C4-2B (cell line): ENCODE results near the gene REXO1.

Experiments
- H3K27ac ChIP-seq: fragments of 450-650 bp; 2 replicates; pipeline ENCODE4 v1.5.1; 2017
- ZFX ChIP-seq: fragments of 450-650 bp; IDR thresholded peaks from 2 replicates; pipeline ENCODE4 v1.6.1; 2017
- TF ChIP-seq, protein P1 (sequence below): fragments of 450-650 bp; conservative IDR thresholded peaks from 2 replicates; pipeline ENCODE4 v1.5.1; 2017; ENCODE audit warnings: mild to moderate bottlenecking

Gene REXO1

DNA sequence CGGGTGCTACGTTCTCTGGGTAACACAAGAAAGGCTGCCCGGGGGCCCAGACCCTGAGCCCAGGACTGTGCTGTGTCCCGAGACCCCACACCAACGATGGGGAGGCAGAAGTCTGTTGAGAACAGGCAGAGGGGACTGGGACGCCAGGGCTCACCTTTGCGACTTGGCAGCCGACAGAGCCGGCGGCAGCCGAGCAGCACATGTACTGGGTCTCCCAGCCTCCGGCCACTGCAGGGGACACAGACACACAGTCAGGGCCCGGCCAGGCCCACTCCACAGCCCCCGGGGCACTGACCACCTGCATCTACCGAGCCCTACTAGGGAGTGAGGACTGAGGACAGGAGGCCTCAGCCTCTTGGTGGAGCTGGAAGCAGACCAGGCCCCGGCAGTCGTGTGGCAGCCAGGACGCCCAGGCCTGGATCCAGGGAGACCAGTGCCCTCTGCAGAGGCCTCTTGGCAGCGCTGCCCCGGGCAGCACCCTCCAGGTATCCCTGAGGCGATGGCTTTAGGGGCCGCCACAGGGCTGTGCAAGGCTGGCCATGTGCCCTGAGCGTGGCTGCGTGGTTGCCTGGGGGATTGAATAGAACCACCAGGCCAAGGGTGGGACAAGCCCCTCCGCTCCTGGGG, 30.6 kb downstream of the REXO1 start:
- no peak overlapping the region for H3K27ac ChIP-seq
- no peak for TF ChIP-seq ZFX
- TF ChIP-seq, protein P1, sequence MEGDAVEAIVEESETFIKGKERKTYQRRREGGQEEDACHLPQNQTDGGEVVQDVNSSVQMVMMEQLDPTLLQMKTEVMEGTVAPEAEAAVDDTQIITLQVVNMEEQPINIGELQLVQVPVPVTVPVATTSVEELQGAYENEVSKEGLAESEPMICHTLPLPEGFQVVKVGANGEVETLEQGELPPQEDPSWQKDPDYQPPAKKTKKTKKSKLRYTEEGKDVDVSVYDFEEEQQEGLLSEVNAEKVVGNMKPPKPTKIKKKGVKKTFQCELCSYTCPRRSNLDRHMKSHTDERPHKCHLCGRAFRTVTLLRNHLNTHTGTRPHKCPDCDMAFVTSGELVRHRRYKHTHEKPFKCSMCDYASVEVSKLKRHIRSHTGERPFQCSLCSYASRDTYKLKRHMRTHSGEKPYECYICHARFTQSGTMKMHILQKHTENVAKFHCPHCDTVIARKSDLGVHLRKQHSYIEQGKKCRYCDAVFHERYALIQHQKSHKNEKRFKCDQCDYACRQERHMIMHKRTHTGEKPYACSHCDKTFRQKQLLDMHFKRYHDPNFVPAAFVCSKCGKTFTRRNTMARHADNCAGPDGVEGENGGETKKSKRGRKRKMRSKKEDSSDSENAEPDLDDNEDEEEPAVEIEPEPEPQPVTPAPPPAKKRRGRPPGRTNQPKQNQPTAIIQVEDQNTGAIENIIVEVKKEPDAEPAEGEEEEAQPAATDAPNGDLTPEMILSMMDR = no peak

DNA sequence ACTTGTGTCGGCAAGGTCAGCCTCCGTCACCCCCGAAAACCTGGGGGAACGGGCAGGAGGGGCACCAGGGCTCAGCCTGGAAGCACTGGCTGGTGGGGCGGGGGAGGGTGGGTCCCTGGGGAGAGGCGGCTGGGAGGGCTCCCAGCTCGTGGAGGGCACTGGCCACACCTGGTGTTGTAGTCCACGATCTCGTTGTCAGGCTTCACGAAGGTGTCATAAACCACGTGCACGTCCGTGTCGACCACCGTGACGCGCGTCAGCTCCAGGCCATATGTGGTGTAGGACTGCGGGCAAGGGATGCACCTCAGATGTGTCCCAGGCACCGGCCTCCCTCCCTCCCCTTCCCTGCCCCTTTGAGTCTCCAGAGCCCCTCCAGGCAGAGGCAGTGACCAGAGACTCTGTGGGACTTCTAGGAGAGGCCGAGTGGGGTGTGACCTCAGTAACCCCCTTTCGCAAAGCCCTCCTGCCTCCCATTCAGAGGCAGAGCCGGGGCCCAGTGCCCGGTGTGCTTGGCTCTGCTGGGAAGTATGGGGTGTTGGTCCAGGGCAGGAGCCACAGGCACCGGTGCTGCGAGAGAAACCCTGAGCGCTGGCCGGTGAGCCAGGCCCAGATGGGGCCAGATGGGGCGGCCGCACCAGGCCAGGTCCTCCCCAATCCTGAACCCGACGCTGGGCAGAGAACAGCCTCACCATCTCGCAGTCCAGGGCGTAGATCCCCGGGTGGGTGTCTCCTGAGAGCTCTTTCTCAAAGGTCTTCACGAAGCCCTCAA, 31.6 kb downstream of the REXO1 start:
- no peak overlapping the region for H3K27ac ChIP-seq

DNA sequence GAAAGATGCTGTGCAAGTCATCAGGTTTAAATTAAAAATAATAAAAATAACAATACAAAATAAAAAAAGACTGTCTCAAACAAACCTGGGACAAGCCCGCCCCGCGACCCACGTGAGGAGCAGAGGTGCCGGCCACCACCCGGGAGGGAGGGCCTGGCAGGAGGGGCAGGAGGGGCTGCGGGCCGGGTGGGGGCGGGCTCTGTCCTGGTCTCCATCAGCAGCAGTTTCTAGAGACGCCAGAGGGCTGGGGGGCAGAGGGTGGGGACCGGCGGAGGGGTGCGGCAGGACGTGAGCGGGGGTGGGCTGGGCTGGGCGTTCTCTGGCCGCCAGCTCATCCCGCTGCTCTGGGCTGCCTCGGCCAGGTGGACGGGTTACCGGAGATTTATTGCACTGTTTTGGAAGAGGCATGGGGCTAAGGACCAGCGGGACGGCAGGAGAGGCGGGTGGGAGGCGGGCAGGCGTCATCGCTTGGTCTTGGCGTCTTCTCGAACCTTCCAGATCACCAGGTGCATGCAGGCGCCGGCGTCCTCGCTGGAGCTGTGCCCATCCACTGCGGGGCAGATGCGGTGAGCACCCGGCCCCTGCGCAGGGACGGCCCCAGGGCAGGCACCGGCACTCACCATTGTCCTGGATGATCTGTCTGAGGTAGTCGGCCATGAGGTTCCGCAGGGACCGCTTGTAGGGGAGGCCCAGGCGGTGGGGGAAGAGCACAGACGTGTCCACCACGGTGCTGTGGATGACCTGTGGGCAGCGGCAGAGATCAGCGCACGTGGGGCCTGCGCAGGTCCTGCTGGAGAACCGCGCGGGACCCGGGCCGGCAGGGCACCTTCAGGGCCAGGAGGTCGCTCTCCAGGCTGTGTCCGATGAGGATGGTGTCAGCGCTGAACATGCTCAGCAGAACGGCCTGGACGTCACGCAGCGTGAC, 32.4 kb downstream of the REXO1 start:
- TF ChIP-seq, protein P1 = no peak
- TF ChIP-seq ZFX = no peak
- no peak overlapping the region for H3K27ac ChIP-seq

More for the DNA sequence above, 31.6 kb downstream of the REXO1 start:
- no peak for TF ChIP-seq ZFX
- TF ChIP-seq, protein P1 = no peak

DNA sequence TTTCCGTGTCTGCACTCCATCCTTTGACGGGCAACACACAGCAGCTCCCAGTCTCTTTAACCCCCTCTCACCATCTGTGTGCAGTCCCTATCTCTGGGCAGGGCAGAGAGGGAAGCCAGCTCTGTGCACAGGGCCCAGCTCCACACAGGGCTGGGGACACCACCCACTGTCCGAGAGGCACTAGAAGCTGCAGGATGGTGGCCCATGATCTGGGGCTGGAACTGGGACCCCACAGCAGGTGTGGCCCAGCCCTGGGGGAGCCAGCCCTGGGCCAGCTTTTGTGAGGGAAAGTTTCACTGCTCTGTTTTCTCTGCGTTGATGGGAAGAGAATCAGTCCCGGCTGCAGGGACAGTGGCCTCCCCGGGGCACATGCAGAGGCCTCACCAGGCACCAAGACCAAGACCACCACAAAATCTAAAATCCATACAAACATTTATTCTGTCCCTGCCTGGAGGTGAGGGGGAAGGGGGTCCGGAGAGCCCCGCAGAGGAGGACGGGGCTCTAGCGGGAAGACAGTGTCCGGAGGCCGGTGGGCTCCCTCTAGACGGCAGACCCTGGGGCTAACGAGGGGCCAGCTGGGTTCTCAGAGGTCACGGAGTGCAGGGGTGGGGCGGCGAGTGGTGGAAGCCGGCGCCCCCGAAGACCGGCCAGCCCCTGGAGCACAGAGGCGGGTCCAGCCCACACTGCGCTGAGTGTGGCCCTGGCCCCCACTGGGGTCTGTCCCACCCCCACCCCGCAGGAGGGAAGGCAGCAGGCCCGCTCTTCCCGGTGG, 33.3 kb downstream of the REXO1 start:
- H3K27ac ChIP-seq = no peak overlapping the region
- no peak for TF ChIP-seq ZFX
- TF ChIP-seq, protein P1 = no peak

DNA sequence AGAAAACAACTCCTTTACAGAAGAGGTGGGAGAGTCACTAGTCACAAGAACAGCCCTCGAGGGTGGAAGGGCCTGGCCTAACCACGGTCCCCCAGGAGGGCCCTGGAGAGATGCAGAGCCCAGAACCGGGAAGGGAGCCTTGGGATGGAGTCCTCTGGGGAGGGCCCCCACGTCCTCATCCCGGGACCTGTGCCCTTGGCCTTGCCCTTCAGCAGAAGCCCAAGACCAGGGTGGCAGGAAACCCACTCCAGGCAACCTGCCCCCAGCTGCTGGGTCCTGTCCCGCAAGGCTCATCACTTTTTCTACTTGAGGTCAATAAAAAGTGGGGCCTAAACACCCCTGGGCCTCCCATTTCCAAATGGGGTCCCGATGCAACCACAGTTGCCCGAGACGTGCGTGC, 33.9 kb downstream of the REXO1 start:
- no peak overlapping the region for H3K27ac ChIP-seq
- no peak for TF ChIP-seq ZFX
- TF ChIP-seq, protein P1 = no peak

DNA sequence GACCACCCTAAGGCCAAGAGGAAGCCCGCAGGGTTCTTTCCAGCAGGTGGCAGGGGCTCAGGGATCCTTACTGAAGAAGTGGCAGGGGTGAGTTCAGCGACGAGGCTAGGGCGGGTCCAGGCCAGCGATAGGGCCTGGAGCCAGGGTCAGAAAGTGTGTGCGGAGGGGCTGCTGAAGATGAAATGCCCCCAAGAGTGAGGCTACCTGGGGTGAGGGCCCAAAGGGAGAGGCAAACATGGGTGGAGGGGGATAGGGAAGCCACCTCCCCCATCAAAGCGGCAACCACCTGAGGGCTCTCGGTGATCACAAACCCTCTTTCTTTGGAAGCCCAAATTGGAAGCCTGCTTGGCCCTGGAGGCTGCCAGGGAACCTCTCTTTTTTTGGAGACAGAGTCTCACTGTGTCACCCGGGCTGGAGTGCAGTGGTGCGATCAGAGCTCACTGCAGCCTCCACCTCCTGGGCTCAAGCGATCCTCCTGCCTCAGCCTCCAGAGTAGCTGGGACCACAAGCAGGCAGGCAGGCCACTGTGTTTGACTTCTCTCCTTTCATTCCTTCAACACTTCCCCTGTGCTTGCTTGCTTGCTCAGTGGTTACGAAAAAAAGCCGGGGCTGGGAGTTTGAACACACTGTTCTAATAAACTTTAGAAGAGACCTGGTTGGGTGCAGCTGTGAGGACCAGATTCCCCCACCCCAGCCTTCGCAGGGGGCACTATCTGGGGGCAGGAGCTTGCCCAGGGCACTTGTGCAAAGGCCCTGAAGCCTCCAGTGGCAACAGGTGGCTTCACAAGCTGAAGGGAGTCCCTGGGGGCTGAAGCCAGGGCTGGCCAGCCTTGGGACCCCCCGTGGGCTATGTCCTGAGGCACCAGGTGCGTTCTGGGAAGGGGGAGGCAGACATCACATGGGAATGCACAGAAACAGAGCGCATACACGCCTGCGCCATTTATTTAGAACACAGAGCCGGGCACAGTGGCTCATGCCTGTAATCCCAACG, 34.8 kb downstream of the REXO1 start:
- no peak for TF ChIP-seq ZFX
- TF ChIP-seq, protein P1 = no peak
- H3K27ac ChIP-seq = peak overlapping the region; percentile 28
